ENCODE measurements around the gene PPP3CA.
"Not testable (repeated sequence)": the region's sequence is repeated elsewhere in the genome, so short reads cannot be mapped to it uniquely, and the experiment has no call there.

PPP3CA gene

GRCh38 chr4:101098666-101099400 lies 248.5 kb downstream of the PPP3CA start:
- Mint-ChIP-seq H3K27ac (no peak overlapping the region), H3K9me3 (no peaks in the 10 kb centered on the region), H3K4me1 (ENCODE audit: low read depth) (peaks cover 13% of the 10 kb centered on the region), H3K4me3 (no peak overlapping the region), H3K27me3 (ENCODE audit: low read depth) (no peaks in the 10 kb centered on the region), H3K36me3 (ENCODE audit: low read depth) (peaks cover 2% of the 10 kb centered on the region)
- no peak for DNase-seq (ENCODE audit: low spot score)

GRCh38 chr4:101092609-101093008 lies 254.7 kb downstream of the PPP3CA start:
- not testable (repeated sequence) for H3K4me3 Mint-ChIP-seq; H3K4me1 Mint-ChIP-seq (ENCODE audit: low read depth); H3K36me3 Mint-ChIP-seq (ENCODE audit: low read depth); H3K27ac Mint-ChIP-seq; H3K27me3 Mint-ChIP-seq (ENCODE audit: low read depth); H3K9me3 Mint-ChIP-seq; DNase-seq (ENCODE audit: low spot score)

GRCh38 chr4:101089168-101089567 lies 258.2 kb downstream of the PPP3CA start:
- Mint-ChIP-seq H3K4me3 (no peak overlapping the region), H3K36me3 (ENCODE audit: low read depth) (peaks cover 7% of the 10 kb centered on the region), H3K4me1 (ENCODE audit: low read depth) (peaks cover 2% of the 10 kb centered on the region), H3K27ac (no peak overlapping the region), H3K27me3 (ENCODE audit: low read depth) (no peaks in the 10 kb centered on the region), H3K9me3 (no peaks in the 10 kb centered on the region)
- no peak for DNase-seq (ENCODE audit: low spot score)

GRCh38 chr4:101086801-101087586 lies 260.3 kb downstream of the PPP3CA start:
- Mint-ChIP-seq H3K36me3 (ENCODE audit: low read depth) (peaks cover 2% of the 10 kb centered on the region), H3K4me3 (no peak overlapping the region), H3K27me3 (ENCODE audit: low read depth) (no peaks in the 10 kb centered on the region), H3K27ac (no peak overlapping the region), H3K9me3 (no peaks in the 10 kb centered on the region), H3K4me1 (ENCODE audit: low read depth) (peaks cover 2% of the 10 kb centered on the region)
- DNase-seq (ENCODE audit: low spot score), result no peak

- Mint-ChIP-seq H3K36me3 (ENCODE audit: low read depth) (peaks cover 4% of the 10 kb centered on the region), H3K9me3 (no peaks in the 10 kb centered on the region), H3K4me3 (no peak overlapping the region), H3K27me3 (ENCODE audit: low read depth) (no peaks in the 10 kb centered on the region), H3K4me1 (ENCODE audit: low read depth) (no peaks in the 10 kb centered on the region), H3K27ac (no peak overlapping the region)
- DNase-seq (ENCODE audit: low spot score), result no peak
Observed at GRCh38 chr4:101083131-101083530, 264.2 kb downstream of the PPP3CA start.

GRCh38 chr4:101081695-101082369 lies 265.5 kb downstream of the PPP3CA start:
- no peak for DNase-seq (ENCODE audit: low spot score)
- no peaks in the 10 kb centered on the region for H3K27me3 Mint-ChIP-seq (ENCODE audit: low read depth)
- peaks cover 3% of the 10 kb centered on the region for H3K4me1 Mint-ChIP-seq (ENCODE audit: low read depth)
- H3K27ac Mint-ChIP-seq, result no peak overlapping the region
- H3K4me3 Mint-ChIP-seq, result no peak overlapping the region
- H3K36me3 Mint-ChIP-seq (ENCODE audit: low read depth), result peaks cover 4% of the 10 kb centered on the region
- no peaks in the 10 kb centered on the region for H3K9me3 Mint-ChIP-seq

GRCh38 chr4:101081166-101081565 lies 266.2 kb downstream of the PPP3CA start:
- Mint-ChIP-seq H3K27ac (no peak overlapping the region), H3K27me3 (ENCODE audit: low read depth) (no peaks in the 10 kb centered on the region), H3K36me3 (ENCODE audit: low read depth) (peaks cover 4% of the 10 kb centered on the region), H3K9me3 (no peaks in the 10 kb centered on the region), H3K4me1 (ENCODE audit: low read depth) (peaks cover 3% of the 10 kb centered on the region), H3K4me3 (no peak overlapping the region)
- no peak for DNase-seq (ENCODE audit: low spot score)

- Mint-ChIP-seq H3K9me3 (no peaks in the 10 kb centered on the region), H3K27ac (no peak overlapping the region), H3K27me3 (ENCODE audit: low read depth) (no peaks in the 10 kb centered on the region), H3K4me3 (no peak overlapping the region), H3K4me1 (ENCODE audit: low read depth) (peaks cover 7% of the 10 kb centered on the region), H3K36me3 (ENCODE audit: low read depth) (peaks cover 4% of the 10 kb centered on the region)
- DNase-seq (ENCODE audit: low spot score), result no peak
Observed at GRCh38 chr4:101078950-101079349, 268.4 kb downstream of the PPP3CA start.

GRCh38 chr4:101076032-101076431 lies 271.3 kb downstream of the PPP3CA start:
- no peak for DNase-seq (ENCODE audit: low spot score)
- no peak overlapping the region for H3K4me3 Mint-ChIP-seq
- peaks cover 4% of the 10 kb centered on the region for H3K36me3 Mint-ChIP-seq (ENCODE audit: low read depth)
- peaks cover 7% of the 10 kb centered on the region for H3K4me1 Mint-ChIP-seq (ENCODE audit: low read depth)
- no peaks in the 10 kb centered on the region for H3K9me3 Mint-ChIP-seq
- H3K27me3 Mint-ChIP-seq (ENCODE audit: low read depth), result no peaks in the 10 kb centered on the region
- H3K27ac Mint-ChIP-seq, result no peak overlapping the region

- H3K4me1 Mint-ChIP-seq (ENCODE audit: low read depth), result peaks cover 7% of the 10 kb centered on the region
- H3K36me3 Mint-ChIP-seq (ENCODE audit: low read depth), result peaks cover 4% of the 10 kb centered on the region
- no peak for DNase-seq (ENCODE audit: low spot score)
- no peaks in the 10 kb centered on the region for H3K27me3 Mint-ChIP-seq (ENCODE audit: low read depth)
- no peak overlapping the region for H3K27ac Mint-ChIP-seq
- no peaks in the 10 kb centered on the region for H3K9me3 Mint-ChIP-seq
- H3K4me3 Mint-ChIP-seq, result no peak overlapping the region
Observed at GRCh38 chr4:101075536-101075935, 271.8 kb downstream of the PPP3CA start.

GRCh38 chr4:101074326-101074725 lies 273.0 kb downstream of the PPP3CA start:
- no peak for DNase-seq (ENCODE audit: low spot score)
- Mint-ChIP-seq H3K4me3 (no peak overlapping the region), H3K27me3 (ENCODE audit: low read depth) (no peaks in the 10 kb centered on the region), H3K27ac (no peak overlapping the region), H3K4me1 (ENCODE audit: low read depth) (peaks cover 7% of the 10 kb centered on the region), H3K9me3 (no peaks in the 10 kb centered on the region), H3K36me3 (ENCODE audit: low read depth) (peaks cover 1% of the 10 kb centered on the region)

- H3K9me3 Mint-ChIP-seq, result no peaks in the 10 kb centered on the region
- H3K4me1 Mint-ChIP-seq (ENCODE audit: low read depth), result peaks cover 3% of the 10 kb centered on the region
- peaks cover 1% of the 10 kb centered on the region for H3K36me3 Mint-ChIP-seq (ENCODE audit: low read depth)
- H3K4me3 Mint-ChIP-seq, result no peak overlapping the region
- no peaks in the 10 kb centered on the region for H3K27me3 Mint-ChIP-seq (ENCODE audit: low read depth)
- H3K27ac Mint-ChIP-seq, result no peak overlapping the region
- no peak for DNase-seq (ENCODE audit: low spot score)
Observed at GRCh38 chr4:101071241-101071640, 276.1 kb downstream of the PPP3CA start.

- Mint-ChIP-seq H3K4me1 (ENCODE audit: low read depth) (no peaks in the 10 kb centered on the region), H3K9me3 (no peaks in the 10 kb centered on the region), H3K4me3 (no peak overlapping the region), H3K36me3 (ENCODE audit: low read depth) (peaks cover 1% of the 10 kb centered on the region), H3K27me3 (ENCODE audit: low read depth) (no peaks in the 10 kb centered on the region), H3K27ac (no peak overlapping the region)
- DNase-seq (ENCODE audit: low spot score), result no peak
Observed at GRCh38 chr4:101068115-101068514, 279.2 kb downstream of the PPP3CA start.

- no peak overlapping the region for H3K4me3 Mint-ChIP-seq
- no peaks in the 10 kb centered on the region for H3K27me3 Mint-ChIP-seq (ENCODE audit: low read depth)
- no peak overlapping the region for H3K27ac Mint-ChIP-seq
- no peaks in the 10 kb centered on the region for H3K4me1 Mint-ChIP-seq (ENCODE audit: low read depth)
- DNase-seq (ENCODE audit: low spot score), result no peak
- H3K9me3 Mint-ChIP-seq, result no peaks in the 10 kb centered on the region
- H3K36me3 Mint-ChIP-seq (ENCODE audit: low read depth), result peaks cover 1% of the 10 kb centered on the region
Observed at GRCh38 chr4:101067383-101067782, 279.9 kb downstream of the PPP3CA start.

Measured in T-helper 2 cell treated with Interferon-gamma antibody and Interleukin-4, amounts not matched to agents 5 μg/mL and 100 μg/mL, for 36 hours (primary cell).